ENCODE data around the gene IL2RA.

DNA sequence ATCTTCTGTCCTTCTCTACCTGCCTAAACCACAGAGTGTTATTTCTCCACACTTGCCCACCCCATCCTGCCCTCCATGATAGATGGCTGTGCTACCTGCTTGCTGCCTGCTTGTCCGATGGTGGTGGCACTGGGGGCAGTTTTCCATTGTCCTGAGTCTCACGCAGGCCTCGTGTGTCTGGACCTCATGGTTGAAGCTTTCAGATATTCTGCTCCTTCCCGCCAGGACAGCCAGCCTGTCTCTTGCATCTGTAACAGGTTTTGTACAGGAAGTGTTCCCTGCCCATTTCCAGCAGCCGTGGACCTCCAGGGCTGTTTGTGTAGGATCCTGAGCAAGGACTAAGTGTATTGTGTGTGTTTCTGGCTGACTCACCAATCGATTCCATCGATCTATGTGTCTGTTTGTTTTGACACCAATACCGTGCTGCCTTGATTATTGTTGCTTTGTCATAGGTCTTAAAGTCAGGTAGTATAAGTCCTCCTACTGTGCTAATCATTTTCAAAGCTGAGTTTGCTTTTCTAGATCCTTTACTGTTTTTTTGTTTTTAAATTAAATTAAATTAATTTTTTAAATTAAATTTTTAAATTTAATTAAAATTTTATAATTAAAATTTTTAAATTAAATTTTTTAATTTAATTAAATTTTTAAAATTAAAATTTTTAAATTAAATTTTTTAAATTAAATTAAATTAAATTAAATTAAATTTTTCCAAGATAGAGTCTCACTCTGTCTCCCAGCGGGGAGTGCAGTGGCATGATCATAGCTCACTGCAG is 93.3 kb downstream of the IL2RA start:
- TF ChIP-seq, protein P1, sequence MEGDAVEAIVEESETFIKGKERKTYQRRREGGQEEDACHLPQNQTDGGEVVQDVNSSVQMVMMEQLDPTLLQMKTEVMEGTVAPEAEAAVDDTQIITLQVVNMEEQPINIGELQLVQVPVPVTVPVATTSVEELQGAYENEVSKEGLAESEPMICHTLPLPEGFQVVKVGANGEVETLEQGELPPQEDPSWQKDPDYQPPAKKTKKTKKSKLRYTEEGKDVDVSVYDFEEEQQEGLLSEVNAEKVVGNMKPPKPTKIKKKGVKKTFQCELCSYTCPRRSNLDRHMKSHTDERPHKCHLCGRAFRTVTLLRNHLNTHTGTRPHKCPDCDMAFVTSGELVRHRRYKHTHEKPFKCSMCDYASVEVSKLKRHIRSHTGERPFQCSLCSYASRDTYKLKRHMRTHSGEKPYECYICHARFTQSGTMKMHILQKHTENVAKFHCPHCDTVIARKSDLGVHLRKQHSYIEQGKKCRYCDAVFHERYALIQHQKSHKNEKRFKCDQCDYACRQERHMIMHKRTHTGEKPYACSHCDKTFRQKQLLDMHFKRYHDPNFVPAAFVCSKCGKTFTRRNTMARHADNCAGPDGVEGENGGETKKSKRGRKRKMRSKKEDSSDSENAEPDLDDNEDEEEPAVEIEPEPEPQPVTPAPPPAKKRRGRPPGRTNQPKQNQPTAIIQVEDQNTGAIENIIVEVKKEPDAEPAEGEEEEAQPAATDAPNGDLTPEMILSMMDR (IDR thresholded peaks at IDR 0.05) = no peak
- TF ChIP-seq POLR2A (IDR thresholded peaks at IDR 0.05) = no peak

All from testis (tissue), 2 donors.